HepG2 (cell line): ENCODE results near the gene PPIB. TPM values are rescaled to one million over a fixed set of nuclear protein-coding genes. Genes with fewer than 3 reads are reported as not detected.

Experiments used
- ARID4A ChIP-seq: sonication (generic); formaldehyde crosslinking; IDR thresholded peaks from 2 replicates; pipeline ENCODE4 v1.5.0; 2020; ENCODE audit warnings: mild to moderate bottlenecking, missing genetic modification reagents, borderline replicate concordance
- ATF4 ChIP-seq, 2 experiments: fragments of 450-650 bp in 1 of 2; sonication (generic) in 1 of 2; formaldehyde crosslinking; IDR thresholded peaks; 2 replicates each; pipeline versions ENCODE4 v1.5.0 to v1.8.0; 2020 to 2022; ENCODE audit warnings: mild to moderate bottlenecking in 1 of 2, missing genetic modification reagents in 1 of 2
- BHLHE40 ChIP-seq: IDR thresholded peaks from 2 replicates; pipeline ENCODE4 v1.6.1; 2011; ENCODE audit warnings: low read length, improper control_type of control experiment
- E2F1 ChIP-seq: sonication (generic); formaldehyde crosslinking; IDR thresholded peaks from 2 replicates; pipeline ENCODE4 v1.5.0; 2020; ENCODE audit warnings: missing genetic modification reagents
- JUND ChIP-seq: sonication (generic); formaldehyde crosslinking; IDR thresholded peaks from 2 replicates; pipeline ENCODE4 v1.8.0; 2022; ENCODE audit warnings: mild to moderate bottlenecking, missing genetic modification reagents
- MEF2D ChIP-seq: sonication (generic); formaldehyde crosslinking; IDR thresholded peaks from 2 replicates; pipeline ENCODE4 v1.5.1; 2020; ENCODE audit warnings: mild to moderate bottlenecking, missing genetic modification reagents
- NFKBIZ ChIP-seq: IDR thresholded peaks from 2 replicates; pipeline ENCODE4 v1.6.1; 2018; ENCODE audit warnings: missing genetic modification reagents, missing compliant biosample characterization
- NPAS2 ChIP-seq: sonication (generic); formaldehyde crosslinking; IDR thresholded peaks from 2 replicates; pipeline ENCODE4 v1.8.0; 2022; ENCODE audit warnings: mild to moderate bottlenecking, missing genetic modification reagents, borderline replicate concordance
- RBM22 ChIP-seq: fragments of 200-400 bp; formaldehyde crosslinking; optimal IDR thresholded peaks from 2 replicates; pipeline ENCODE3; 2017; ENCODE audit warnings: mild to moderate bottlenecking, low read length, moderate library complexity
- SAFB2 ChIP-seq: sonication (generic); formaldehyde crosslinking; IDR thresholded peaks from 2 replicates; pipeline ENCODE4 v1.5.1; 2020; ENCODE audit warnings: missing genetic modification reagents, low read depth, mild to moderate bottlenecking, borderline replicate concordance
- STAG1 ChIP-seq: sonication (generic); formaldehyde crosslinking; IDR thresholded peaks from 2 replicates; pipeline ENCODE4 v1.4.0; 2020; ENCODE audit warnings: missing genetic modification reagents
- SYNCRIP ChIP-seq: fragments of 200-400 bp; formaldehyde crosslinking; IDR thresholded peaks from 2 replicates; pipeline ENCODE4 v1.6.1; 2018; ENCODE audit warnings: mild to moderate bottlenecking, low read depth, low read length; ENCODE audit not compliant: insufficient read depth
- ZNF281 ChIP-seq: sonication (generic); formaldehyde crosslinking; IDR thresholded peaks from 2 replicates; pipeline ENCODE4 v1.4.0; 2020; ENCODE audit warnings: missing genetic modification reagents, borderline replicate concordance
- ZNF382 ChIP-seq: sonication (generic); formaldehyde crosslinking; IDR thresholded peaks from 2 replicates; pipeline ENCODE4 v1.5.0; 2020; ENCODE audit warnings: missing genetic modification reagents, mild to moderate bottlenecking, borderline replicate concordance
- ZNF484 ChIP-seq: sonication (generic); formaldehyde crosslinking; IDR thresholded peaks from 2 replicates; pipeline ENCODE4 v1.5.1; 2020; ENCODE audit warnings: mild to moderate bottlenecking, low read depth, missing genetic modification reagents, borderline replicate concordance
- ZNF564 ChIP-seq: sonication (generic); formaldehyde crosslinking; IDR thresholded peaks from 2 replicates; pipeline ENCODE4 v1.8.1; 2023; ENCODE audit warnings: mild to moderate bottlenecking, missing genetic modification reagents
- ZNF724P ChIP-seq: sonication (generic); formaldehyde crosslinking; IDR thresholded peaks from 2 replicates; pipeline ENCODE4 v1.8.0; 2022; ENCODE audit warnings: missing genetic modification reagents, borderline replicate concordance
- ZNF747 ChIP-seq: sonication (generic); formaldehyde crosslinking; IDR thresholded peaks from 2 replicates; pipeline ENCODE4 v1.8.1; 2023; ENCODE audit warnings: missing genetic modification reagents, mild to moderate bottlenecking, borderline replicate concordance
- ZNF775 ChIP-seq: sonication (generic); formaldehyde crosslinking; IDR thresholded peaks from 2 replicates; pipeline ENCODE4 v1.4.0; 2020; ENCODE audit warnings: missing genetic modification reagents, mild to moderate bottlenecking, moderate library complexity, borderline replicate concordance
- polyA plus RNA-seq, 8 experiments: library from polyadenylated mRNA; depleted of rRNA in 3 of 8; stranded (reverse) in 7 of 8; unstranded in 1 of 8; fragments of >200 nt; fragmentation: Illumina TruSeq in 4 of 8; extraction: Trizol in 4 of 8; gene quantifications; 2 replicates each; pipeline versions ENCODE4 v1.2.1 to v1.2.3, GENCODE V29; 2011 to 2016; ENCODE audit warnings: low read depth in 4 of 8, missing spikeins in 1 of 8, mixed read lengths in 1 of 8; ENCODE audit not compliant: insufficient read depth in 1 of 8
- total RNA-seq, 5 experiments: library from RNA; depleted of rRNA; stranded (reverse); fragments of >200 nt; fragmentation: Illumina TruSeq; extraction: Trizol; gene quantifications; 2 replicates each; pipeline ENCODE4 v1.2.3, GENCODE V29; 2016; ENCODE audit warnings: low read depth in 1 of 5

PPIB gene
- total and polyA plus RNA-seq, 2 of the 13 experiments (the other 11 are each of a cell fraction or from before 2014, with no cell fraction given): 780 to 882 TPM

GRCh38 chr15:64153480-64154367, 9.1 kb downstream of the PPIB start (continued):
- TF ChIP-seq BHLHE40 (peak; percentile 34; the same call in 1 of the 2 replicates), SAFB2 (CRISPR knock-in tag) (no peak), ATF4 (CRISPR knock-in tag; IDR thresholded peaks at IDR 0.05) (no peak), SYNCRIP (no peak), ZNF747 (no peak), ZNF775 (no peak), ZNF724P (CRISPR knock-in tag) (no peak), STAG1 (CRISPR knock-in tag) (peak; percentile 83), RBM22 (peak; percentile 99), JUND (CRISPR knock-in tag) (no peak), NFKBIZ (CRISPR knock-in tag) (peak; percentile 32; the same call in 1 of the 2 replicates), ARID4A (CRISPR knock-in tag) (peak; percentile 47; the same call in 1 of the 2 replicates), ZNF564 (no peak), ZNF382 (CRISPR knock-in tag) (no peak), ZNF281 (CRISPR knock-in tag) (no peak), E2F1 (CRISPR knock-in tag) (no peak), NPAS2 (CRISPR knock-in tag) (no peak), ZNF484 (no peak), MEF2D (CRISPR knock-in tag) (no peak; the same call in 1 of the 2 replicates)
